Ureter (tissue), 1 donor: ENCODE data around the gene STAB1. TPM values are rescaled to one million over a fixed set of nuclear protein-coding genes. Genes with fewer than 3 reads are reported as not detected.
"Not testable (repeated sequence)": the region's sequence is repeated elsewhere in the genome, so short reads cannot be mapped to it uniquely, and the experiment has no call there.

Experiments used
- DNase-seq: peaks from one replicate; pipeline ENCODE4 v3.0.0-alpha.2; 2020; ENCODE audit warnings: low spot score
- total RNA-seq: library from RNA; stranded (reverse); gene quantifications from one replicate; pipeline ENCODE4 v1.2.4, GENCODE V29; 2023
- donor health status: DM: yes; HTN: yes; CAD: no.

STAB1 gene
- total RNA-seq, 1 donor from 2014 or later: 191 TPM

DNA sequence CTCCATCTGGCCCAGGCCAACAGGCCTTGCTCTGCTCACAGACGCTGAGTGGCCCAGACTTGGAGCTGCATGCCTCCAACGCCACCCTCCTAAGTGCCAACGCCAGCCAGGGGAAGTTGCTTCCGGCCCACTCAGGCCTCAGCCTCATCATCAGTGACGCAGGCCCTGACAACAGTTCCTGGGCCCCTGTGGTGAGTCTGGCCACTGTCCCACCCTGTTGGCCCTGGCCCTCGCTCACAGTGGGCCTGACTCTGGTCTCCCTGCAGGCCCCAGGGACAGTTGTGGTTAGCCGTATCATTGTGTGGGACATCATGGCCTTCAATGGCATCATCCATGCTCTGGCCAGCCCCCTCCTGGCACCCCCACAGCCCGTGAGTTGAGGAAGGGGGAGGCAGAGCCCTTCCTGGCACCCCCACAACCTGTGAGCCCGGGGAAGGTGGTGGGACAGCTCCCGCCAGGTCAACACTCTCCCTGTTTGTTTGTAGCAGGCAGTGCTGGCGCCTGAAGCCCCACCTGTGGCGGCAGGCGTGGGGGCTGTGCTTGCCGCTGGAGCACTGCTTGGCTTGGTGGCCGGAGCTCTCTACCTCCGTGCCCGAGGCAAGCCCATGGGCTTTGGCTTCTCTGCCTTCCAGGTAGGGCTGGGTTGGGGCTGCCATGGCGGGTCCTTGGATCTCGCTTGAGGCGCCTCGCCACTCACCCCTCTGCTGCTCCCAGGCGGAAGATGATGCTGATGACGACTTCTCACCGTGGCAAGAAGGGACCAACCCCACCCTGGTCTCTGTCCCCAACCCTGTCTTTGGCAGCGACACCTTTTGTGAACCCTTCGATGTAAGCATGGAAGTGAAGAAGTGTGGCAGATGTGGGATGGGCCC lies 28.5 kb downstream of the STAB1 start:
- DNase-seq: no peak

DNA sequence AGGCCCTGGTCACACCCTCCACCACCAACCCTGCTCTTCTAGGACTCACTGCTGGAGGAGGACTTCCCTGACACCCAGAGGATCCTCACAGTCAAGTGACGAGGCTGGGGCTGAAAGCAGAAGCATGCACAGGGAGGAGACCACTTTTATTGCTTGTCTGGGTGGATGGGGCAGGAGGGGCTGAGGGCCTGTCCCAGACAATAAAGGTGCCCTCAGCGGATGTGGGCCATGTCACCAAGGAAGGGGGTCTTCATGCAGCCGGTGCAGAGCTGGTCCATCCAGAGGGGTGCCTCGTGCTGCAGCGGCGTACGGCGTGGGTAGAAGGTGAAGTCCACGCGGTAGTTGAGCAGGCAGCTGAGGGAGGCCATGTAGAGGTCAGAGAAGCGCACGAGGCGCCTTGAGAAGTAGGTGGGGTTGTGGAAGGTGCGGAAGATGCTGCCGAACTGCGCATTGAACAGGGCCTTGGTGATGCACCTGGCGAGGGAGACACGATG lies 29.2 kb downstream of the STAB1 start:
- DNase-seq: no peak

DNA sequence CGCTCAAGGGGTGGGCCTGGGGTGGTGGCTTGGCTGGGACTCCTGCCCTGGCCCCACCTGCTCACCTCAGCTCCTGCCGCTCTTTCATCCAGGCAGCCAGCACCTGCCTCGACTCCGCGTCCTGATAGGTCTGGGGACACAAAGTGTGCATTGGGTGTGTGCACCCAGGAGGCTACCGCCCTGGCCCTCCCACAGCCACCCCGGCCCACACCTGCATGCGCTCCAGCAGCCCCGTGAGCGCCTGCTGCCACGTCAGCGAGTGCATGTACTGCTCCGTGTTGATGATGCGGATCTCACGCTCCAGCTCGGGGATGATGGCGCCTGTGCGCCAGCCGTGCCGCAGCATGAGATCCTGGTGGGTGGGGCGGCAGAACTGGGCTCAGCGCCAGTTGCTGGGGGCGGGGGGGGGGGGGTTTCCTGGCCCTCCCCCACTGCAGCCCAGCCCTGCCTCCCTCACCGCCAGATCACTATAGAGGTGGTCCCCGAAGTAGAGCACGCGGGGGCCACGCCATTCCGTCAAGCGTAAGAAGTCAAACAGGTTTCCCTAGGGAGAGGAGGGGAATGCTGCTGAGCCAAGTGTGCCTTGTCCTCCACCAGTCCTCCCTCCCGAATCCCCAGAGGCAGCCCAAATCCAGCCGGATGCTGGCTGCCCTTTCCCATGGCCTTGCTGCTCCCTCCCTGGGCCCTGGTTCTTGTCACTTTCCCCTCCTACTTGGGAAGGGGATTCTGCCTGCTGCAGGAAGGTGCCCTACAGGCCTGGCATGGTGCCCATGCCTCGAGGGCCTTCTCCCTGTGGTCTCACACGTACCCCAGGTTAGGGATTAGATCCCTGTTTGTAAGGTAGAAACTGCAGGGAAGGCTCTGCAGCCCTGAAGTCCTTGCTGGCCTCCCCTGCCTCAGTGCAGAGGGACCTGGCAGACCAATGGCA lies 29.9 kb downstream of the STAB1 start:
- no peak for DNase-seq

GRCh38 chr3:52525680-52526561 lies 30.8 kb downstream of the STAB1 start:
- DNase-seq: no peak

DNA sequence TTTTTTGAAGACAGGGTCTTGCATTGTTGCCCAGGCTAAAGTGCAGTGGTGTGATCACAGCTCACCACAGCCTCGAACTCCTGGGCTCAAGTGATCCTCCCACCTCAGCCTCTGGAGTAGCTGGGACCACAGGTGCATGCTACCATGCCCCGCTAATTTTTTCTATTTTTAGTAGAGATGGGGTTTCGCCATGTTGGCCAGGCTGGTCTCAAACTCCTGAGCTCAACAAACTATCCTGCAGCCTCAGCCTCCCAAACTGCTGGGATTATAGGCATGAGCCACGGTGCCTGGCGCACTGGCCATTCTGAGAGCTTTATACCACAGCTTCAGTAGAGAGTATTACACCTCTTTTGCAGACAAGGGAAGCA lies 31.5 kb downstream of the STAB1 start:
- not testable (repeated sequence) for DNase-seq

DNA sequence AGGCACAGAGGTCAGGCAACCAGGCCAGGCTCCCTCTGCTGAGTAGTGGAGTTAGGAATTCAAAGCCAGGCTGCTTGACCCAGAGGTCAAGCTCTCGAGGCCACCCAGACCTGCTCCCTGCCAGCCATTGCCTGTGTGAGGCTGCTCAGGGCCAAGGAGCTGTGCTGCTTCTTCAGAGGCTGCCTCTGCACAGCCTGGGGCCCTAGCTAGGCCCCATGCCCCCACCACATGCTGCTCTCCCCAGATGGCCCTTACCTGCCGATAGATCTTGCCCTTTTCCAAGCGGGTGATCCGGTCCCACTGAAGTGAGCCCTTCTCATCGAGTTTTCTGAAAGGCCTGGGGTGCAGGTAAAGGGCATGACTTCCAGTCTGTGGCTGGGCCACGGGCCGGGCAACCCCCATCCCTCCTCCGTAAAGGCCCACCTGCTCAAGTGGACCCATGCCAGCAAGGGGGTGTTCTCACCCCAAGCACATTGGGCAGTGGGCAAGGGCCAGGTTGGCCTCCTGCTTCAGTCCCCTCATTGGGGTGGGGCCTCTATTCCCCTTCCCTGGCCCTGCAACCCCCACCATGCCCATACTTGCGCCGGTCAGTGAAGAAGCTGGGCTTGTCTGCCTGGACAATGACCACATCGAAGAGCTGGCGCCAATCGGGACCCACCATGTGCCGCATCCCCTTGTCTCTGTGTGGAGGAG lies 32.0 kb downstream of the STAB1 start:
- DNase-seq: no peak

DNA sequence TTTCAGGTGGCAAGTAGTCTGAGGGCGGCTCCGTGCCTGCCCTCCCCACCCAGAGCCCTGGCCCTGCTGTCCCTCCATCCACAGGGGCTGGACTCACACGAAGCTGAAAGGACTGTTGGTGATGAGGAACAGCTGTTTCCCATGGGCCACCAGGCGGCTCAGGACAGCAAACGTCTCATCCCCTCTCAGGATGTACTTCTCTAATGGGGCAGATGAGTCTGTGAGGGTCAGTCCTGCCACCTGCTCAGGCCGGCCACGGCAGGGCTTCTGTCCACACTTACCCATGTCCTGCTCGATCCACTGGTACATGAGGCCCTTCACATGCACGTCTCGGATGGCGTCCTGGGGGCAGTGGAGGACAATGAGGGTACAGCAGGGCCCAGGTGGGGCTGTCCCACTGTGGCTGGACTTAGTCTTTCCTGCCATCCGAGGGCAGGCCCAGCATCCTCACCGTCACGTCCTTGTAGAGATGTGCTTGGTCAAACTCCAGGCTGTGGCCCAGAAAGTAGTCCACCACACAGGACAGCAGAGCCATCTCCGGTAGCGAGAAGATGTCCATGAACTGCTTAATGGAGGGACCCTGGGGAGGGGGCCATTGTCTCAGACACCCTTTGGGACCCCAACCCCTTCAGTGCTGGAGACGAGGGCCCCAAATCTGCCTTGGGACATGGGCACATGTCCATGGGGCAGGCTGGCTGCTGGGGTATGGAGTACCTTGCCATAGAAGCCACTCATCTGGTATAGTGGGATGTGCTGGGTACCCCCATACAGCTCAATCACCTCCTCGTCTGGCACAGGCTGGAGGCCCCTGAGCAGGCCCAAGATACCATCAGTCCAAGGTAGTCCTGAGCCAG lies 32.8 kb downstream of the STAB1 start:
- DNase-seq: no peak

DNA sequence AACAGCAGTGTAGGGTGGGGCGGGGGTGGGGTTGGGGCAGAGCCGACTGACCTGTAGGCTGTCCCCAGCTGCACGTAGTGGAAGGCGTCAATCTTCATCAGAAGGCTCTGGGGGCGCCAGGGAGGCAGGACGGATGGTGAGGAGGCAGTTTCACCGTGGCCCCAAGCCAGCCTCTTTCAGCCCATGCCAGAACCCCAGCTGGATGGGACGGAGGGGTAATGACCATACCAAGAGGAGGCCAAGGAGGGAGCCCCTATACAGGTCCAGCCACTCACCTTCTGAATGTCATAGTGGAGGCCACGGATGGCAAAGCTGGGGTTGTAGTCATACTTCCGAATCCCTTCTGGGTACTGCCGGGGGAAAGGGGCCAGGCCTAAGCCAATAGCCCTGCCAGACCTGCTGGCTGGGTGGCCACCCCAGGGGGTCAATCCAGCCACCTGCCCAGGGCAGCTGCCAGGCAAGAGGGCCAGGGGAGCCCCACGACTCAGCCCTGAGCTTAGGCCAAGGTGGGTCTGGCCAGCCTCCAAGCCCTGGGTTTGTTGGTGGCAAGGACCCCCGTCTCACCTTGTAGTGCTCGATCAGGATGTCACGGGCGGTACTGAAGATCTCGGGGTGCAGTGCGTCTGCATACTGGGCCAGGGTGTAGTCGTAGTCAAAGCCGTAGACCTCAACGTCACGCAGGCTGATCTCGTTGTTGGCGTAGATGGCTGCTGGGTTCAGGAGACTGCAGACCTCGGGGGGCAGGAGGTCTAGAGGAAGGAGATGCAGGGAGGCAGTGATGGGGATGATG lies 33.6 kb downstream of the STAB1 start:
- DNase-seq: no peak

GRCh38 chr3:52529376-52530333 lies 34.5 kb downstream of the STAB1 start:
- DNase-seq: peak; percentile 77

GRCh38 chr3:52530918-52531826 lies 36.0 kb downstream of the STAB1 start:
- peak; percentile 39 for DNase-seq

GRCh38 chr3:52531860-52532516 lies 36.9 kb downstream of the STAB1 start:
- peak; percentile 42 for DNase-seq

GRCh38 chr3:52532517-52532837 lies 37.3 kb downstream of the STAB1 start:
- peak; percentile 62 for DNase-seq

GRCh38 chr3:52532838-52533622 lies 37.9 kb downstream of the STAB1 start:
- DNase-seq: peak; percentile 59

DNA sequence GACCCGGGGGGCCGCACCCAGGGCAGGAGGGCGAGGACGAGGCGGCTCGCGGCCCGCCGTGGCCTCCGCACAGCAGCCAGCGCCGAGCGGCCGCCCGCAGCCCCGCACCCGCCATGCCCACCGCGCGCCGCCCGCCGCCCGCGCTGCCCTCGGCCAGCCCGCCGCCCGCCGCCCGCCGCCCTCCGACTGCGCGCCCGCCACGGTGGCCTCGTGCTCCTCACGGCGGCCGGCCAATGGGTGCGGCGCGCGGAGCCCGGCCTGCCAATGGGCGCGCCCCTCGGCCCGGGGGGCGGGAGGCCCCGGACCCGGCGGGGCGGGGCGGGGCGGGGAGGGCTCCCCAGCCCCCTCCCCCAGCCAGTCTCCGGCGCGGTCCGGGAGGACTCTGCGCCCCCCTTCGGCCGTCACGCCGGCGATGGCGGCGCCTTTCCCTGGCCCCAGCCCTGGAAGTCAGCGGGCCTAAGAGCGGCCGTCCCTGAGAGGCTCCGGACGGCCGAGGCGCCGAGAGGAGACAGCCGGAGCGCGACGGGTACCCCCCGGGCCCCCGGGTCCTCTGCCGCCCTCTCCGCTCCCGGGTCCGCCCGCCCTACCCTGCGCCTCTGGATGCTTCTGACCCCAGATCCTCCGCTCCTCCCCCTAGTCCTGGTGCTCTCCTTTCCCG lies 38.6 kb downstream of the STAB1 start, which contains the start of gene NT5DC2:
TSS of gene NT5DC2 (minus strand) at position 235 of the 658 bp plus-strand sequence. CDS start at position 115, 120 bp downstream.
- no peak for DNase-seq
